Measurements from ENCODE around the gene ABO.

The ABO gene

DNA sequence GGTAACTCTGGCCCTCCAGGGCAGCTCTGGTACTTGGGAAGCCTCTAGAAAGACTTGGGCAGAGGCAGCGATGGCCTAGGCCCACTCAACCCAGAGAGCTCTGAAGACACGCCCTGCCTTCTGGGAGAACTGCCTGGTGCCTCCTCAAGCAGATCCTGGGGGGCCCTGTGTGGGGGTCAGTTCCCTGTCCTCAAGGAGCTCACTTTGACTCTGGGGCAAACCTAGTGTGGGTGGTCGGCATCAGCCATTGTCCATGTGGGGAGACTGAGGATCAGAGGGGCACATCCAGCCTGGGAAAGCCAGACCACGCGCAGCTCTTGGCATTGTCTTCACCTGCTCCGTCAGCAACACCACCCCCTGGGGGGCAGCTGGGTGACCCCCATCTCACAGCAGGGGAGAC is 28.0 kb downstream of the ABO start:
- TF ChIP-seq FOXP2 (optimal IDR thresholded peaks at IDR 0.05; ENCODE audit: borderline replicate concordance, extremely low read depth, extremely low read length, insufficient read depth): no peak
- no peak for TF ChIP-seq SIN3A (IDR thresholded peaks at IDR 0.05; ENCODE audit: borderline replicate concordance, insufficient read depth, low read length)
- TF ChIP-seq, protein P1, sequence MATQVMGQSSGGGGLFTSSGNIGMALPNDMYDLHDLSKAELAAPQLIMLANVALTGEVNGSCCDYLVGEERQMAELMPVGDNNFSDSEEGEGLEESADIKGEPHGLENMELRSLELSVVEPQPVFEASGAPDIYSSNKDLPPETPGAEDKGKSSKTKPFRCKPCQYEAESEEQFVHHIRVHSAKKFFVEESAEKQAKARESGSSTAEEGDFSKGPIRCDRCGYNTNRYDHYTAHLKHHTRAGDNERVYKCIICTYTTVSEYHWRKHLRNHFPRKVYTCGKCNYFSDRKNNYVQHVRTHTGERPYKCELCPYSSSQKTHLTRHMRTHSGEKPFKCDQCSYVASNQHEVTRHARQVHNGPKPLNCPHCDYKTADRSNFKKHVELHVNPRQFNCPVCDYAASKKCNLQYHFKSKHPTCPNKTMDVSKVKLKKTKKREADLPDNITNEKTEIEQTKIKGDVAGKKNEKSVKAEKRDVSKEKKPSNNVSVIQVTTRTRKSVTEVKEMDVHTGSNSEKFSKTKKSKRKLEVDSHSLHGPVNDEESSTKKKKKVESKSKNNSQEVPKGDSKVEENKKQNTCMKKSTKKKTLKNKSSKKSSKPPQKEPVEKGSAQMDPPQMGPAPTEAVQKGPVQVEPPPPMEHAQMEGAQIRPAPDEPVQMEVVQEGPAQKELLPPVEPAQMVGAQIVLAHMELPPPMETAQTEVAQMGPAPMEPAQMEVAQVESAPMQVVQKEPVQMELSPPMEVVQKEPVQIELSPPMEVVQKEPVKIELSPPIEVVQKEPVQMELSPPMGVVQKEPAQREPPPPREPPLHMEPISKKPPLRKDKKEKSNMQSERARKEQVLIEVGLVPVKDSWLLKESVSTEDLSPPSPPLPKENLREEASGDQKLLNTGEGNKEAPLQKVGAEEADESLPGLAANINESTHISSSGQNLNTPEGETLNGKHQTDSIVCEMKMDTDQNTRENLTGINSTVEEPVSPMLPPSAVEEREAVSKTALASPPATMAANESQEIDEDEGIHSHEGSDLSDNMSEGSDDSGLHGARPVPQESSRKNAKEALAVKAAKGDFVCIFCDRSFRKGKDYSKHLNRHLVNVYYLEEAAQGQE (IDR thresholded peaks at IDR 0.05; ENCODE audit: insufficient read depth in 1 of 2, low read depth in 2 of 2, low read length in 2 of 2): no peak
- TF ChIP-seq POLR2AphosphoS5 (IDR thresholded peaks at IDR 0.05; ENCODE audit: low read depth, low read length): no peak
- no peak for TF ChIP-seq TAF1 (IDR thresholded peaks at IDR 0.05; ENCODE audit: borderline replicate concordance, insufficient read depth, low read length)

GRCh38 chr9:133246562-133246961 is 28.4 kb downstream of the ABO start:
- TF ChIP-seq FOXP2 (optimal IDR thresholded peaks at IDR 0.05; ENCODE audit: borderline replicate concordance, extremely low read depth, extremely low read length, insufficient read depth) (no peak), SIN3A (IDR thresholded peaks at IDR 0.05; ENCODE audit: borderline replicate concordance, insufficient read depth, low read length) (no peak), POLR2AphosphoS5 (IDR thresholded peaks at IDR 0.05; ENCODE audit: low read depth, low read length) (no peak), TAF1 (IDR thresholded peaks at IDR 0.05; ENCODE audit: borderline replicate concordance, insufficient read depth, low read length) (no peak)
- TF ChIP-seq, protein P1 (IDR thresholded peaks at IDR 0.05; ENCODE audit: insufficient read depth in 1 of 2, low read depth in 2 of 2, low read length in 2 of 2): no peak

DNA sequence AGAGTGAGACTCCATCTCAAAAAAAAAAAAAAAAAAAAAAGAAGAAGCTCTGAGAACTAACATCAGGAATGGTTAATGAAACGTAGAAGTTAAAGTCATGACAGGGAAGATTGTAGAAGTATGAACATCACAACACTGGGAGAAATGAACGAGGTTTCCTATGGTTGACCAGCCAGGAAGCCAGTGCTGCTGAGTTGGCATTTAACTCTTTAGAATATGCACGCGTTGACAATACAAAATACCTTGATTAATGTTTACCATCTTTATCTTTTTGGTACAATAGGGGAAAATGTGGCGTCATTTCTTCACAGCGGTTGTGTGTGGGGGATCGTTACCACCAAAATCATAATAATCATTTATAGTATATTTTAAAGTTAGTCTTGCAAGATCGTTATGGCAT is 32.0 kb downstream of the ABO start:
- no peak for TF ChIP-seq POLR2AphosphoS5 (IDR thresholded peaks at IDR 0.05; ENCODE audit: low read depth, low read length)
- no peak for TF ChIP-seq FOXP2 (optimal IDR thresholded peaks at IDR 0.05; ENCODE audit: borderline replicate concordance, extremely low read depth, extremely low read length, insufficient read depth)
- no peak for TF ChIP-seq TAF1 (IDR thresholded peaks at IDR 0.05; ENCODE audit: borderline replicate concordance, insufficient read depth, low read length)
- no peak for TF ChIP-seq SIN3A (IDR thresholded peaks at IDR 0.05; ENCODE audit: borderline replicate concordance, insufficient read depth, low read length)
- TF ChIP-seq, protein P1 (IDR thresholded peaks at IDR 0.05; ENCODE audit: insufficient read depth in 1 of 2, low read depth in 2 of 2, low read length in 2 of 2): no peak

- TF ChIP-seq, protein P1 (IDR thresholded peaks at IDR 0.05; ENCODE audit: insufficient read depth in 1 of 2, low read depth in 2 of 2, low read length in 2 of 2): no peak
- no peak for TF ChIP-seq SIN3A (IDR thresholded peaks at IDR 0.05; ENCODE audit: borderline replicate concordance, insufficient read depth, low read length)
- no peak for TF ChIP-seq TAF1 (IDR thresholded peaks at IDR 0.05; ENCODE audit: borderline replicate concordance, insufficient read depth, low read length)
- TF ChIP-seq FOXP2 (optimal IDR thresholded peaks at IDR 0.05; ENCODE audit: borderline replicate concordance, extremely low read depth, extremely low read length, insufficient read depth): no peak
Measured at GRCh38 chr9:133242241-133242640, 32.8 kb downstream of the ABO start.

DNA sequence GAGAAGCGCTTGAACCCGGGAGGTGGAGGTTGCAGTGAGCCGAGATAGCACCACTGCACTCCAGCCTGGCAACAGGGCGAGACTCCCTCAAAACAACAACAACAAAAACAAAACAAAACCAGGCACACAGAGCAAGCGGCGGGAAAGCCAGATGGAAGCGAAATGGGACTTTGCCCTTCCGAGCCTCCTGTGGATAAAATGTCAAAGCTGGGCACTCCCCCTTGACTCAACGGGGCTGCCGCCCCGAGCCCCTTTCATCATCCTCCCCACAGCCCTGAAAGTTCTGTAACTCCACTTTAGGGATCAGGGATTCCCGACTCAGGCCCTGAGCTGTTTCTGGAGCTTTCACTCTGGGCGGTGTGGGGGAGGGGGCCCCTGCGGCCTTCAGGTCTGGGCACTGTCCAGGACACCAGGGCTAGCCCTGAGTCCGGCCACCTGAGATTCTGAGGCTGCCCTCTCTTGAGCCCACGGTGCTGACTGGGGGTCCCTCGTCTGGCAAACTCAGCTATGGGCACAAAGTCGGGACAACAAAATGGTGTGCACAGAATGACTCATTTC is 35.4 kb downstream of the ABO start:
- TF ChIP-seq TAF1 (IDR thresholded peaks at IDR 0.05; ENCODE audit: borderline replicate concordance, insufficient read depth, low read length): no peak
- no peak for TF ChIP-seq FOXP2 (optimal IDR thresholded peaks at IDR 0.05; ENCODE audit: borderline replicate concordance, extremely low read depth, extremely low read length, insufficient read depth)
- TF ChIP-seq, protein P1 (IDR thresholded peaks at IDR 0.05; ENCODE audit: insufficient read depth in 1 of 2, low read depth in 2 of 2, low read length in 2 of 2): no peak
